ENCODE measurements around the gene KLC1. TPM values are rescaled to one million over a fixed set of nuclear protein-coding genes. Genes with fewer than 3 reads are reported as not detected.

The KLC1 gene
- total and polyA plus RNA-seq, 2 donors (not counting 1 experiment from before 2014, with no cell fraction given), result 102 to 243 TPM

GRCh38 chr14:103698380-103699260 is 69.6 kb downstream of the KLC1 start:
- H4K20me1 ChIP-seq (ENCODE audit: control insufficient read depth, insufficient read depth, low read length, poor library complexity, severe bottlenecking), result peaks cover 50% of the 10 kb centered on the region
- H2AFZ ChIP-seq (ENCODE audit: insufficient read depth, low read depth, low read length, poor library complexity, severe bottlenecking), result no peak overlapping the region
- 76% methylated on average over 32 of the region's 33 CpGs for WGBS (ENCODE audit: insufficient coverage)
- H3K4me3 Mint-ChIP-seq, result peak overlapping the region; percentile 13
- no peaks in the 10 kb centered on the region for H3K9me3 Mint-ChIP-seq (ENCODE audit: insufficient read depth)
- no peak for TF ChIP-seq CTCF (IDR thresholded peaks at IDR 0.05)
- no peak for TF ChIP-seq EZH2 (IDR thresholded peaks at IDR 0.05; ENCODE audit: borderline replicate concordance, insufficient read depth, low read depth, low read length, poor library complexity, severe bottlenecking)
- no peaks in the 10 kb centered on the region for H3K27me3 ChIP-seq (replicated peaks in 1 of 4; ENCODE audit: control extremely low read depth in 1 of 4, control insufficient read depth in 3 of 4, insufficient read depth in 4 of 4, low read length in 3 of 4)
- H3K4me1 Mint-ChIP-seq, result peaks cover 67% of the 10 kb centered on the region
- peak overlapping the region; percentile 51 for H3K4me2 ChIP-seq (replicated peaks; ENCODE audit: low read depth, low read length, poor library complexity, severe bottlenecking)
- ChIA-PET CTCF (no interaction called here), POLR2A (interaction anchor here (0.5 kb wide), 1 partner anchor 12 kb away, joined by 3 read pairs; no protein-coding TSS in a partner anchor)
- intact Hi-C loops (cut with micrococcal nuclease), result loop anchor here (5.0 kb wide), 1 partner anchor 71 kb away; the partner anchor contains the start of gene KLC1
- H3K36me3 ChIP-seq (replicated peaks in 1 of 2; ENCODE audit: control extremely low read depth in 1 of 2, control insufficient read depth in 1 of 2, extremely low read depth in 1 of 2, insufficient read depth in 2 of 2, low read length in 1 of 2), result peaks cover 0 to 48% of the 10 kb centered on the region in 2 experiments
- peak; percentile 65 for DNase-seq
- H3K79me2 ChIP-seq (ENCODE audit: control insufficient read depth, insufficient read depth, low read length), result peaks cover 11% of the 10 kb centered on the region
- no peak overlapping the region for H3K4me3 ChIP-seq (ENCODE audit: control extremely low read depth in 1 of 5, extremely low read depth in 1 of 5, insufficient read depth in 1 of 5, low read depth in 2 of 5, low read length in 4 of 5)
- H3K27ac Mint-ChIP-seq, result peak overlapping the region; percentile 41
- no peak overlapping the region for H3K9ac ChIP-seq (ENCODE audit: low read length)
- peaks cover 57 to 60% of the 10 kb centered on the region in 2 donors for H3K4me1 ChIP-seq (ENCODE audit: control insufficient read depth in 2 of 2, insufficient read depth in 2 of 2, low read length in 2 of 2)
- peak; percentile 61 for ATAC-seq (ENCODE audit: low read depth)
- H3K9me3 ChIP-seq (ENCODE audit: control extremely low read depth in 1 of 3, control insufficient read depth in 2 of 3, insufficient read depth in 1 of 3, low read length in 2 of 3), result no peaks in the 10 kb centered on the region
- H3K27me3 Mint-ChIP-seq, result no peaks in the 10 kb centered on the region
- peak overlapping the region; percentile 3 to 38 for H3K27ac ChIP-seq (ENCODE audit: low read length in 2 of 2)

GRCh38 chr14:103699261-103699661 is 70.2 kb downstream of the KLC1 start:
- Histone ChIP-seq H3K9ac (ENCODE audit: low read length) (no peak overlapping the region), H4K20me1 (ENCODE audit: control insufficient read depth, insufficient read depth, low read length, poor library complexity, severe bottlenecking) (peaks cover 50% of the 10 kb centered on the region), H3K27me3 (replicated peaks in 1 of 4; ENCODE audit: control extremely low read depth in 1 of 4, control insufficient read depth in 3 of 4, insufficient read depth in 4 of 4, low read length in 3 of 4) (no peaks in the 10 kb centered on the region), H3K4me3 (ENCODE audit: control extremely low read depth in 1 of 5, extremely low read depth in 1 of 5, insufficient read depth in 1 of 5, low read depth in 2 of 5, low read length in 4 of 5) (no peak overlapping the region), H3K4me2 (replicated peaks; ENCODE audit: low read depth, low read length, poor library complexity, severe bottlenecking) (peak overlapping the region; percentile 51), H3K4me1 (ENCODE audit: control insufficient read depth in 2 of 2, insufficient read depth in 2 of 2, low read length in 2 of 2) (peaks cover 57 to 60% of the 10 kb centered on the region in 2 donors), H3K36me3 (replicated peaks in 1 of 2; ENCODE audit: control extremely low read depth in 1 of 2, control insufficient read depth in 1 of 2, extremely low read depth in 1 of 2, insufficient read depth in 2 of 2, low read length in 1 of 2) (peaks cover 0 to 51% of the 10 kb centered on the region in 2 experiments), H3K9me3 (ENCODE audit: control extremely low read depth in 1 of 3, control insufficient read depth in 2 of 3, insufficient read depth in 1 of 3, low read length in 2 of 3) (no peaks in the 10 kb centered on the region), H3K79me2 (ENCODE audit: control insufficient read depth, insufficient read depth, low read length) (peaks cover 11% of the 10 kb centered on the region), H2AFZ (ENCODE audit: insufficient read depth, low read depth, low read length, poor library complexity, severe bottlenecking) (no peak overlapping the region), H3K27ac (ENCODE audit: low read length in 2 of 2) (no peak overlapping the region)
- peaks cover 71% of the 10 kb centered on the region for H3K4me1 Mint-ChIP-seq
- POLR2A ChIA-PET, result no interaction called here
- TF ChIP-seq CTCF (IDR thresholded peaks at IDR 0.05), result no peak
- no peak for TF ChIP-seq EZH2 (IDR thresholded peaks at IDR 0.05; ENCODE audit: borderline replicate concordance, insufficient read depth, low read depth, low read length, poor library complexity, severe bottlenecking)
- no peak for ATAC-seq (ENCODE audit: low read depth)
- no peaks in the 10 kb centered on the region for H3K9me3 Mint-ChIP-seq (ENCODE audit: insufficient read depth)
- no peaks in the 10 kb centered on the region for H3K27me3 Mint-ChIP-seq
- H3K27ac Mint-ChIP-seq, result peak overlapping the region; percentile 41
- intact Hi-C loops (cut with micrococcal nuclease), result loop anchor here (5.0 kb wide), 1 partner anchor 72 kb away; the partner anchor contains the start of gene KLC1
- H3K4me3 Mint-ChIP-seq, result peak overlapping the region; percentile 13
- no peak for DNase-seq
- 90% methylated on average over 14 of the region's 17 CpGs for WGBS (ENCODE audit: insufficient coverage)
- CTCF ChIA-PET, result no interaction called here

All from B cell (primary cell).